Colonic mucosa (tissue), 4 donors: ENCODE measurements around the gene SVOP. TPM values are rescaled to one million over a fixed set of nuclear protein-coding genes. Genes with fewer than 3 reads are reported as not detected.
"Not testable (repeated sequence)": the region's sequence is repeated elsewhere in the genome, so short reads cannot be mapped to it uniquely, and the experiment has no call there.

Experiments used
- DNase-seq: peaks from one replicate; pipeline ENCODE4 v3.0.0-alpha.2; 2020
- H3K27ac ChIP-seq: fragments of 200-600 bp; one replicate; pipeline ENCODE4 v1.8.0; 2021
- H3K27me3 ChIP-seq: fragments of 200-600 bp; one replicate; pipeline ENCODE4 v1.8.0; 2021
- H3K36me3 ChIP-seq: fragments of 200-600 bp; one replicate; pipeline ENCODE4 v1.8.0; 2021
- H3K4me1 ChIP-seq: fragments of 200-600 bp; one replicate; pipeline ENCODE4 v1.8.0; 2021; ENCODE audit warnings: mild to moderate bottlenecking
- H3K4me3 ChIP-seq: fragments of 200-600 bp; one replicate; pipeline ENCODE4 v1.8.0; 2021
- H3K9ac ChIP-seq, 2 donors: one replicate each; pipeline ENCODE4 v1.7.0; 2013; ENCODE audit warnings: control low read depth in 2 of 2, low read depth in 2 of 2, low read length in 2 of 2
- H3K9me3 ChIP-seq: fragments of 200-600 bp; one replicate; pipeline ENCODE4 v1.8.0; 2021
- CTCF ChIP-seq: fragments of 200-600 bp; IDR thresholded peaks from one replicate; pipeline ENCODE4 v1.8.0; 2022; ENCODE audit warnings: antibody characterized with exemption, mild to moderate bottlenecking
- intact Hi-C: fragments of 100-400 bp; cut with DNase I; formaldehyde crosslinking; loops from one replicate; pipeline ENCODE4 v1.14.1; 2022
- total RNA-seq, 2 donors: library from RNA; stranded (reverse); fragmentation: NEBNext Ultra II Directional in 1 of 2; extraction: Animal tissue kit (Norgen Biotek cat#: 25700) in 1 of 2; gene quantifications; one replicate each; pipeline ENCODE4 v1.2.1, GENCODE V29; 2021
- donor health status: healthy.
- donor health status: DM: no; HTN: no; CAD: no.
- donor health status: DM: no; HTN: no; CAD: no.

The SVOP gene
- total RNA-seq, 2 donors from 2014 or later, result 0.15 to 0.50 TPM

DNA sequence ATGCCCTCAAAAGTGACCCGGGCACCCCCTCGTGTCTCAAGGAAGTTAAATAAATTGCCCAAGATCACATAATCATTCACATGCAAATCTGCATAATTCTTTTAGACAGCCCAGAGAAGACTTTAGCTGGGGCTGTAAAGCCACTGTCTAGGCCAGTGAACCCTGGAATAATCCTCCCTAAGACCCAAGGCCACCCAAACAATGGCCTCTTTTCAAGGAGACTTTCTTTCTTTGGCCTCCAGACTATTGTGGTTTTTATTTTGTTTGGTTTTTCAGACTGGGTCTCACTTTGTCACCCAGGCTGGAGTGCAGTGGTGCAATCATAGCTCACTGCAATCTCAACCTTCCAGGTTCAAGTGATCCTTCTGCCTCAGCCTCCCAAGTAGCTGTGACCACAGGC, 10.6 kb downstream of the SVOP start:
- H3K27me3 ChIP-seq, result no peaks in the 10 kb centered on the region
- no peak for DNase-seq

DNA sequence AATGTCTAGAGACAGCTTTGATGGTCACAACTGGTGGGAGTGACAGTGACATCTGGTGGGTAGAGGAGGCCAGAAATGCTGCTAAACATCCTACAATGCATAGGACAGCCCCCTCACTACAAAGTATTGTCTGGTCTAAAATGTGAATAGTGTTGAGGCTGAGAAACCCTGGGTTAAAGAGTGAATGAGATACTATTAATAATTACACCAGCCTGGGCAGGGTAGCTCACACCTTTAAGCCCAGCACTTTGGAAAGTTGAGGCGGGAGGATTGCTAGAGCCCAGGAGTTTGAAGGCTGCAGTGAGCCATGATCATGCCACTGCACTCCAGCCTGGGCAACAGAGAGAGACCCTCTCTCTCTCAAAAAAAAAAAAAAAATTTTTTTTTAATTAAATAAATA, 11.1 kb downstream of the SVOP start:
- no peak for TF ChIP-seq CTCF
- no peaks in the 10 kb centered on the region for H3K4me1 ChIP-seq
- no peak for DNase-seq
- no peak overlapping the region for H3K27ac ChIP-seq
- H3K9ac ChIP-seq, result no peak overlapping the region
- H3K4me3 ChIP-seq, result no peak overlapping the region
- H3K9me3 ChIP-seq, result no peaks in the 10 kb centered on the region
- no peaks in the 10 kb centered on the region for H3K36me3 ChIP-seq
- no peaks in the 10 kb centered on the region for H3K27me3 ChIP-seq
- intact Hi-C loops, result no loop called here

More for the DNA sequence above, 10.6 kb downstream of the SVOP start:
- Histone ChIP-seq H3K4me3 (no peak overlapping the region), H3K36me3 (no peaks in the 10 kb centered on the region), H3K9ac (no peak overlapping the region), H3K27ac (no peak overlapping the region), H3K4me1 (no peaks in the 10 kb centered on the region), H3K9me3 (no peaks in the 10 kb centered on the region)
- intact Hi-C loops, result no loop called here
- no peak for TF ChIP-seq CTCF

GRCh38 chr12:109004017-109004416, 16.9 kb downstream of the SVOP start:
- DNase-seq, result no peak
- no peak overlapping the region for H3K9ac ChIP-seq
- intact Hi-C loops, result no loop called here
- no peaks in the 10 kb centered on the region for H3K9me3 ChIP-seq
- no peak overlapping the region for H3K4me3 ChIP-seq
- H3K27me3 ChIP-seq, result no peaks in the 10 kb centered on the region
- H3K4me1 ChIP-seq, result no peaks in the 10 kb centered on the region
- TF ChIP-seq CTCF, result no peak
- H3K27ac ChIP-seq, result no peak overlapping the region
- H3K36me3 ChIP-seq, result no peaks in the 10 kb centered on the region

- intact Hi-C loops, result no loop called here
- DNase-seq, result no peak
These were observed 24.5 kb downstream of the SVOP start for GRCh38 chr12:108996320-108996719.

GRCh38 chr12:108995370-108995992, 25.4 kb downstream of the SVOP start:
- H3K9ac ChIP-seq, result no peak overlapping the region
- H3K36me3 ChIP-seq, result no peaks in the 10 kb centered on the region
- H3K4me1 ChIP-seq, result no peaks in the 10 kb centered on the region
- no peak for TF ChIP-seq CTCF
- intact Hi-C loops, result no loop called here
- DNase-seq, result no peak
- no peak overlapping the region for H3K27ac ChIP-seq
- no peaks in the 10 kb centered on the region for H3K27me3 ChIP-seq
- H3K9me3 ChIP-seq, result no peaks in the 10 kb centered on the region
- H3K4me3 ChIP-seq, result no peak overlapping the region

More at GRCh38 chr12:108996320-108996719, 24.5 kb downstream of the SVOP start:
- H3K4me3 ChIP-seq, result no peak overlapping the region
- H3K4me1 ChIP-seq, result no peaks in the 10 kb centered on the region
- H3K27ac ChIP-seq, result no peak overlapping the region
- H3K27me3 ChIP-seq, result no peaks in the 10 kb centered on the region
- no peak overlapping the region for H3K9ac ChIP-seq
- H3K9me3 ChIP-seq, result no peaks in the 10 kb centered on the region
- no peak for TF ChIP-seq CTCF
- no peaks in the 10 kb centered on the region for H3K36me3 ChIP-seq

DNA sequence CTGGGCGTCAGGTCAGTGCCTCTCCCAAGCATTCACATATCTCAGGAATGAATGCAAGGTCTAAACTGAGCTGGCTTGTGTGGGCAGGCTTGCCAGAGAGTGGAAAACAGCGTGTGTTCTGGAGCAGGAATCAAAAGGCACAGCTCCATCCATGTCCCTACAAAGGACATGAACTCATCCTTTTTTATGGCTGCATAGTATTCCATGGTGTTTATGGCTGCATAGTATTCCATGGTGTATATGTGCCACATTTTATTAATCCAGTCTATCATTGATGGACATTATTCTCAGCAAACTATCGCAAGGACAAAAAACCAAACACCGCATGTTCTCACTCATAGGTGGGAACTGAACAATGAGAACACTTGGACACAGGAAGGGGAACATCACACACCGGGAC, 30.8 kb downstream of the SVOP start:
- H3K9me3 ChIP-seq, H3K4me1 ChIP-seq, H3K9ac ChIP-seq, DNase-seq, H3K27me3 ChIP-seq, H3K27ac ChIP-seq, intact Hi-C loops, H3K4me3 ChIP-seq, H3K36me3 ChIP-seq: not testable (repeated sequence)
